HS-5 (cell line): ENCODE measurements around the gene GSAP.
A peak's percentile ranks its signal among the peaks of the same experiment; 100 is the strongest.
"Not testable (repeated sequence)": the region's sequence is repeated elsewhere in the genome, so short reads cannot be mapped to it uniquely, and the experiment has no call there.

Experiments
- DNase-seq: peaks from one replicate; pipeline ENCODE4 v3.0.0-alpha.2; 2012; ENCODE audit warnings: low read depth

The GSAP gene

GRCh38 chr7:77354914-77355313, 61.2 kb downstream of the GSAP start:
- no peak for DNase-seq

- DNase-seq: no peak
Observed at GRCh38 chr7:77354484-77354883, 61.7 kb downstream of the GSAP start.

- DNase-seq: no peak
Observed at GRCh38 chr7:77353911-77354310, 62.2 kb downstream of the GSAP start.

GRCh38 chr7:77353407-77353721, 62.8 kb downstream of the GSAP start:
- DNase-seq: no peak

- DNase-seq: no peak
Observed at GRCh38 chr7:77352665-77353406, 63.3 kb downstream of the GSAP start.

GRCh38 chr7:77351539-77352004, 64.6 kb downstream of the GSAP start:
- no peak for DNase-seq

GRCh38 chr7:77349141-77349540, 67.0 kb downstream of the GSAP start:
- DNase-seq: no peak

- no peak for DNase-seq
Observed at GRCh38 chr7:77348371-77348813, 67.8 kb downstream of the GSAP start.

- no peak for DNase-seq
Observed at GRCh38 chr7:77346441-77346840, 69.7 kb downstream of the GSAP start.

GRCh38 chr7:77345426-77345825, 70.7 kb downstream of the GSAP start:
- DNase-seq: not testable (repeated sequence)

GRCh38 chr7:77339726-77340125, 76.4 kb downstream of the GSAP start:
- no peak for DNase-seq

- DNase-seq: no peak
Observed at GRCh38 chr7:77338883-77339629, 77.1 kb downstream of the GSAP start.

- no peak for DNase-seq
Observed at GRCh38 chr7:77338260-77338659, 77.9 kb downstream of the GSAP start.

GRCh38 chr7:77337456-77337990, 78.6 kb downstream of the GSAP start:
- DNase-seq: no peak

- DNase-seq: no peak
Observed at GRCh38 chr7:77335581-77335980, 80.6 kb downstream of the GSAP start.

GRCh38 chr7:77334039-77334438, 82.1 kb downstream of the GSAP start:
- DNase-seq: not testable (repeated sequence)

- DNase-seq: peak; percentile 51
Observed at GRCh38 chr7:77331938-77332695, 84.0 kb downstream of the GSAP start.

GRCh38 chr7:77330169-77330882, 85.8 kb downstream of the GSAP start:
- DNase-seq: peak; percentile 24

- DNase-seq: no peak
Observed at GRCh38 chr7:77329466-77330168, 86.5 kb downstream of the GSAP start.

- no peak for DNase-seq
Observed at GRCh38 chr7:77328669-77329068, 87.5 kb downstream of the GSAP start.

- DNase-seq: no peak
Observed at GRCh38 chr7:77327932-77328628, 88.1 kb downstream of the GSAP start.
